Smooth muscle cell (in vitro differentiated cells): ENCODE measurements around the gene URB2. TPM values are rescaled to one million over a fixed set of nuclear protein-coding genes. Genes with fewer than 3 reads are reported as not detected.

Experiments
- DNase-seq: peaks from one replicate; lab custom pipeline; 2025; ENCODE audit not compliant: unreplicated experiment; lab: John Stamatoyannopoulos, UW
- H2AFZ ChIP-seq: fragments of 200-600 bp; sonication (generic); 2 replicates; pipeline ENCODE4 v1.6.0; 2016; ENCODE audit warnings: antibody characterized with exemption, low read depth, mild to moderate bottlenecking
- H3F3A ChIP-seq: fragments of 200-600 bp; sonication (generic); 2 replicates; pipeline ENCODE4 v1.6.0; 2017; ENCODE audit warnings: antibody characterized with exemption, low read depth
- H3K27ac ChIP-seq: fragments of 200-600 bp; sonication (generic); 2 replicates; pipeline ENCODE4 v1.5.1; 2016; ENCODE audit warnings: low read depth, mild to moderate bottlenecking
- H3K27me3 ChIP-seq: fragments of 200-600 bp; sonication (generic); 2 replicates; pipeline ENCODE4 v1.6.1; 2016; ENCODE audit warnings: low read depth, mild to moderate bottlenecking
- H3K36me3 ChIP-seq: fragments of 200-600 bp; sonication (generic); 2 replicates; pipeline ENCODE4 v1.5.1; 2016; ENCODE audit warnings: low read depth
- H3K4me1 ChIP-seq: fragments of 200-600 bp; sonication (generic); 2 replicates; pipeline ENCODE4 v1.5.1; 2016; ENCODE audit warnings: low read depth
- H3K4me2 ChIP-seq: fragments of 200-600 bp; sonication (generic); 2 replicates; pipeline ENCODE4 v1.6.0; 2016; ENCODE audit warnings: mild to moderate bottlenecking
- H3K4me3 ChIP-seq: fragments of 200-600 bp; sonication (generic); 2 replicates; pipeline ENCODE4 v1.5.1; 2016; ENCODE audit warnings: mild to moderate bottlenecking
- H3K79me2 ChIP-seq: fragments of 200-600 bp; sonication (generic); 2 replicates; pipeline ENCODE4 v1.6.0; 2016; ENCODE audit warnings: low read depth, mild to moderate bottlenecking
- H3K9ac ChIP-seq: fragments of 200-600 bp; sonication (generic); 2 replicates; pipeline ENCODE4 v1.6.0; 2016; ENCODE audit warnings: low read depth
- H3K9me3 ChIP-seq: fragments of 200-600 bp; sonication (generic); replicated peaks from 2 replicates; pipeline ENCODE4 v1.5.1; 2016; ENCODE audit warnings: low read depth
- H4K20me1 ChIP-seq: fragments of 200-600 bp; sonication (generic); 2 replicates; pipeline ENCODE4 v1.6.0; 2016; ENCODE audit warnings: low read depth
- WGBS: methylation state at CpG from one replicate; pipeline ENCODE4 v1.1.7; 2016; ENCODE audit warnings: low lambda C conversion rate; 5-methylcytosine and 5-hydroxymethylcytosine counted together
- polyA plus RNA-seq: library from polyadenylated mRNA; unstranded; fragments of >200 nt; fragmentation: Nextera tagmentation; extraction: Ambion mirVana; gene quantifications from 2 replicates; pipeline ENCODE4 v1.2.1, GENCODE V29; 2016
- total RNA-seq: library from RNA; depleted of rRNA; stranded (reverse); fragments of >200 nt; gene quantifications from 2 replicates; pipeline ENCODE4 v1.2.3, GENCODE V29; 2014
- TF ChIP-seq, protein P1 (sequence below): fragments of 200-600 bp; sonication (generic); IDR thresholded peaks from 2 replicates; pipeline ENCODE4 v1.5.1; 2017; ENCODE audit warnings: borderline replicate concordance, mild to moderate bottlenecking, antibody characterized with exemption; ENCODE audit not compliant: insufficient read depth, poor library complexity, severe bottlenecking

The URB2 gene
- total and polyA plus RNA-seq, 2 experiments from 2014 or later: 1.9 to 4.2 TPM

DNA sequence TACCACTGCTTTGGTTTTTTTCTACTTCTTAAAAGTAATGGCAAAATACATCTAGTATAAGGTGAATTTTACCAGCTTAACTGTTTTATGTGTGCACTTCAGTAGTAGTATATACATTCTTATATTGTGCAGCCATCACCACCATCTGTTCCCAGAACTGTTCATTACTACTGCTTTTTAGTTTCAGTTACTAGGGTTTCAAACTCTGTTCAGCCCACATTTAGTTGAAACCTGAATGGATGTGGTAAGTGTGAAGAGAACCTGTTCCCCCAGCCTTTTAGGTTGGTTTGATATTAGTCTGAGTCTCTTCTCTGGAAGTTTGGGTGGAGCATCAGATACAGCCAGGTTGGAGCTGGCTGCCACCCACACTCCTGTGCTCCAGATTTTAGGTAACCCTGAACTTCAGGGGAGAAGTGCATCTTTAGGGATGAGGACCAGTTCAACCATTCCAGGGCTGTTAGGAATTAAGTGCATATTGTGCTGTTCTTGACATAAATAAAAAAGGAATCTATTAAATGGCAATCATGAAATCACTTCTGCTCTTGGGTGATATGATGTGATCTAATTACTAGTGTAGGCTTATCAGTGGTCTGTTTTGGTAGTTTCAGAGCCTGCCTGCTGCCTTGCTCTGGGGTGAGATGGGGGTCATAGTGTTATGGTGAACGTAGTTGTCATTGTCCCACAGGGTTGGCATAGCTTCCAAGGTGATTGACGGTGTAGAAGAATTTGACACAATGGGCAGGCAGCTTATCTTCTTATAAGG, 32.1 kb downstream of the URB2 start:
- Histone ChIP-seq H3K9ac (no peak overlapping the region), H3K27ac (no peak overlapping the region), H3K36me3 (peaks cover 3% of the 10 kb centered on the region), H3K4me1 (no peaks in the 10 kb centered on the region), H2AFZ (no peak overlapping the region), H3K79me2 (no peaks in the 10 kb centered on the region), H3K4me2 (no peak overlapping the region), H3K4me3 (no peak overlapping the region), H3K27me3 (no peaks in the 10 kb centered on the region), H3F3A (peaks cover 4% of the 10 kb centered on the region), H3K9me3 (no peaks in the 10 kb centered on the region), H4K20me1 (no peaks in the 10 kb centered on the region)
- DNase-seq: no peak
- TF ChIP-seq, protein P1, sequence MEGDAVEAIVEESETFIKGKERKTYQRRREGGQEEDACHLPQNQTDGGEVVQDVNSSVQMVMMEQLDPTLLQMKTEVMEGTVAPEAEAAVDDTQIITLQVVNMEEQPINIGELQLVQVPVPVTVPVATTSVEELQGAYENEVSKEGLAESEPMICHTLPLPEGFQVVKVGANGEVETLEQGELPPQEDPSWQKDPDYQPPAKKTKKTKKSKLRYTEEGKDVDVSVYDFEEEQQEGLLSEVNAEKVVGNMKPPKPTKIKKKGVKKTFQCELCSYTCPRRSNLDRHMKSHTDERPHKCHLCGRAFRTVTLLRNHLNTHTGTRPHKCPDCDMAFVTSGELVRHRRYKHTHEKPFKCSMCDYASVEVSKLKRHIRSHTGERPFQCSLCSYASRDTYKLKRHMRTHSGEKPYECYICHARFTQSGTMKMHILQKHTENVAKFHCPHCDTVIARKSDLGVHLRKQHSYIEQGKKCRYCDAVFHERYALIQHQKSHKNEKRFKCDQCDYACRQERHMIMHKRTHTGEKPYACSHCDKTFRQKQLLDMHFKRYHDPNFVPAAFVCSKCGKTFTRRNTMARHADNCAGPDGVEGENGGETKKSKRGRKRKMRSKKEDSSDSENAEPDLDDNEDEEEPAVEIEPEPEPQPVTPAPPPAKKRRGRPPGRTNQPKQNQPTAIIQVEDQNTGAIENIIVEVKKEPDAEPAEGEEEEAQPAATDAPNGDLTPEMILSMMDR: no peak
- 100% methylated on average over 2 of the region's 2 CpGs for WGBS

DNA sequence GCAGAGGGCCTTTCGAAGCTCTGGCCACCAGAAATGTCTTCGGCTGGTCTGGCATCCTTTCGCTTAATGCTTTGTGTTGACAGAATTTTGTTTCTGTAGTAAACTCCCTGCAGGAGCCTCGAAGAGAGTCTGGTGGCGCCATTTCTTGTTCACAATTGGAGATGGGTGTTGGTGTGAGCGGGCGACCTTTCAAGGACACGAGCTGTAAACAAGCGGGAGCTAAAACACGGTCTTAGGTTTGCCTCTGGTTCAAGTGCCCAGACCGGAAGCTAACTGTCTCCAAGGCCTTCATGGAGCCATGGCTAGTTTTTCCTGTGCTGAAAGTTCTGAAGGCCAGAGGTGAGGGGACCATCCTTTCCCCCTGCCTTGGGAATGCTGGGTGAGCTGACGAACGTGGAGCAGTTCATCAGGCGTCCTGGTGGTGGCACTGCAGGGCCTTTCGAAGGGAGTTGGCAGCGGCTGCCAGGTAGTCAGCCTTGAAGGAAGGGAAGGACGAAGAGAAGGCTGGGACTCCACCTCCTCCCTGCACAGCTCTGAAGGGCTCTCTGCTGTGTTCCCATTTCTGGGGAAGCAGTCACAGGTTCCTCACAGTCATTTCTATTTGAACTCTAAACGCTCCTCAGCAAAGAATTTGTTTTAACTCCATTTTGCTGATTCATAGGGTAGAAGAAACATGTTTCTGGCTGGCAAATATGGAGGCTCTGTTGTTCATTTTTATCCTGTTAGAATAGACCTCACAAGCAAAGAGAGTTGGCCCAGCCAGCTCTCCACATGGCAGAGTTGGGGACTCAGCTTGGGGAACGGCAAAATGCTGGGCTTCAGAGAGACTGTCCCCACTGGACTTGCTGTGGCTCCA, 35.2 kb downstream of the URB2 start:
- no peak overlapping the region for H3K9ac ChIP-seq
- no peaks in the 10 kb centered on the region for H3K79me2 ChIP-seq
- H3K9me3 ChIP-seq: no peaks in the 10 kb centered on the region
- DNase-seq: peak; percentile 14
- no peaks in the 10 kb centered on the region for H3K27me3 ChIP-seq
- no peak overlapping the region for H3K27ac ChIP-seq
- no peak overlapping the region for H2AFZ ChIP-seq
- H3K36me3 ChIP-seq: no peaks in the 10 kb centered on the region
- TF ChIP-seq, protein P1: peak; percentile 90
- no peaks in the 10 kb centered on the region for H3K4me1 ChIP-seq
- H3F3A ChIP-seq: peaks cover 4% of the 10 kb centered on the region
- no peaks in the 10 kb centered on the region for H4K20me1 ChIP-seq
- no peak overlapping the region for H3K4me3 ChIP-seq
- WGBS: 60% methylated on average over 19 of the region's 19 CpGs
- H3K4me2 ChIP-seq: no peak overlapping the region

DNA sequence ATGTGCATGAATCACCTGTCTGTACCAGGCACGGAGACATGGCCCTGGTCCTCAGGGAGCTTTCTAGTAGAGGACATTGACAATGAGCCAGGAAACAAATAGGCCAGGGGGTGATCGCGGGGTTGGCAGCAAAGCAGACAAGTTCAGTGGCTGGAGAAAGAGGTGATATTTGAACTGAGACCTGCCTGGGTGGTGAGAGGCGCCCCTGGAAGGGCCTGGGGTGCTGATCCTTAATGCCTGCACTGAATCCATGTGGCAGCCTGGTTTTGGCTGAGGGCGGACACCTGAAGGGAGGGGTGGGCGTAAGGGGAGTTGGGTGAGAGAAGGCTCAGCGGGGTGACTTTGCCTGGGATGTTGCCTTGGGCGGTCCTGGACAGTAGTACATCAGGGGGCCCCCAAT, 35.9 kb downstream of the URB2 start:
- H3K79me2 ChIP-seq: no peaks in the 10 kb centered on the region
- WGBS: 96% methylated on average over 8 of the region's 8 CpGs
- H3K4me3 ChIP-seq: no peak overlapping the region
- H3K4me1 ChIP-seq: no peaks in the 10 kb centered on the region
- H3F3A ChIP-seq: no peaks in the 10 kb centered on the region
- no peaks in the 10 kb centered on the region for H3K27me3 ChIP-seq
- no peaks in the 10 kb centered on the region for H4K20me1 ChIP-seq
- H3K9me3 ChIP-seq: no peaks in the 10 kb centered on the region
- H2AFZ ChIP-seq: no peak overlapping the region
- no peak for DNase-seq
- no peak overlapping the region for H3K4me2 ChIP-seq
- H3K9ac ChIP-seq: no peak overlapping the region
- TF ChIP-seq, protein P1: no peak
- no peak overlapping the region for H3K27ac ChIP-seq
- no peaks in the 10 kb centered on the region for H3K36me3 ChIP-seq
